GM21526 (cell line): ENCODE data around the gene ITM2A.

Source experiments
- ATAC-seq: cut with Tn5 transposase; IDR thresholded peaks from one replicate; pipeline ENCODE4 v1.9.1; 2021; ENCODE audit warnings: moderate library complexity; ENCODE audit not compliant: unreplicated experiment, low FRiP score

ITM2A gene

GRCh38 chrX:79325263-79325958 is 41.7 kb downstream of the ITM2A start:
- ATAC-seq, result no peak
